T47D (cell line): ENCODE data around the gene KRTAP10-8.
"Not testable (repeated sequence)": the region's sequence is repeated elsewhere in the genome, so short reads cannot be mapped to it uniquely, and the experiment has no call there.

Experiments
- DNase-seq, 2 experiments: peaks; one replicate each; pipeline versions ENCODE4 v3.0.0 to v3.0.0-alpha.2; 2011 to 2012; ENCODE audit warnings: low read depth in 1 of 2, low spot score in 1 of 2
- JUND ChIP-seq: IDR thresholded peaks from 2 replicates; pipeline ENCODE4 v1.6.1; 2012; ENCODE audit warnings: low read depth
- in situ Hi-C: cut with HindIII; loops from 2 replicates; pipeline ENCODE4 v1.10.0; 2016; ENCODE audit warnings: low sequenced_read_pairs, low pct_unique_long_range_greater_than_20kb

KRTAP10-8 gene

DNA sequence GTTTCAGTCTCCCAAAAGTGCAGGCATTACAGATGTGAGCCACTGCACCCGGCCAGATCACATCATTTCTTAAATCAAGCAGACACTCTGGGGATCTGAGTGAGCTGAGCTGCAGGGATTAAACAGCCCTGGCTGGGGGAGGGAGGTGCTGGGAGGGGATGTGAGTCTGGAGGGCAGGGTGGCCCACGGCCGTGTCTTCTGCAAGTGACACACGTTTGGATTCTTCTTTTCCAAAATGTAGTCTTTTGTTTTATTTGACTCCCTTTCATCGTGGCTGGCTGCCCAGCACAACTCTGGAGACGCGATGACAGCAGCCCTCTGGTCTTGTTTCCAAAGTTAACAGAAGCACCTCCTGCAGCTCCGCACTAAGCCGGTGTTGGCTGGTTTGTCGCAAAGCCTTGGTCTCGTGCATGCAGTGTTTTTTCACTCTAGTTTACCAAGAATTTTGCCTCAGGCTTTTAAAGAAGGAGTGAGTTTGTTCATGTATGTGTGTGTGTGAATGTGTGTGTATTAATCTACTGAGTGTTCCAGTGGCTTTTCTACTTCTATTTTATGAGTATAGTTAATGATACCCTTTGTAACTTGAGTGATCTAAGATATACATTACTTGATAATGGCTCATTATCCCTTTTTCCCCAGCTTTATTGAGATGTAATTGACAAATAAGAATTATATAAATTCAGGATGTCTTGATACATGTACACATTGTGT, 28.6 kb upstream of the KRTAP10-8 start:
- in situ Hi-C loops: no loop called here
- no peak for TF ChIP-seq JUND
- DNase-seq: peak in 1 of 2 experiments; percentile 61

DNA sequence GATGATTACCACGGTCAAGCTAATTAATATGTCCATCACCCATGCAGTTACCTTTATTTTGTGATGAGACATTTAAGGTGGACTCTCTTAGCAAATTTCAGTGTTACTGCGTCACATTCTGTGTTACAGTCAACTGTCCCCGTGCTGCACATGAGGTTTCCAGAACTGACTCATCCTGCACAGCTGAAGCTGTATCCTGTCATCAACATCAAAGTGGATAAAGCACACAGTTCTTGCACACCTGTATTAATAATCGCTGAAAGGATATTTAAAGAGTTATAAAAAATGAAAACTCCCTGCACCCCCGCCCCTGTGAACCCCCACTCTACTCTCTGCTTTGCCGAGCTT, 28.1 kb upstream of the KRTAP10-8 start:
- in situ Hi-C loops: no loop called here
- TF ChIP-seq JUND: no peak
- no peak for DNase-seq

GRCh38 chr21:44585892-44586291, 26.0 kb upstream of the KRTAP10-8 start:
- in situ Hi-C loops: no loop called here

GRCh38 chr21:44589094-44589493, 22.8 kb upstream of the KRTAP10-8 start:
- TF ChIP-seq JUND: no peak
- no peak for DNase-seq
- in situ Hi-C loops: no loop called here

More at GRCh38 chr21:44585892-44586291, 26.0 kb upstream of the KRTAP10-8 start:
- no peak for DNase-seq
- no peak for TF ChIP-seq JUND

- no peak for DNase-seq
- TF ChIP-seq JUND: no peak
- in situ Hi-C loops: no loop called here
These were observed 22.1 kb upstream of the KRTAP10-8 start for GRCh38 chr21:44589586-44590305.

- in situ Hi-C loops: no loop called here
- TF ChIP-seq JUND: no peak
- DNase-seq: no peak
These were observed 21.6 kb upstream of the KRTAP10-8 start for GRCh38 chr21:44590311-44590721.

- DNase-seq, in situ Hi-C loops: not testable (repeated sequence)
These were observed 20.7 kb upstream of the KRTAP10-8 start for GRCh38 chr21:44590897-44591800.

DNA sequence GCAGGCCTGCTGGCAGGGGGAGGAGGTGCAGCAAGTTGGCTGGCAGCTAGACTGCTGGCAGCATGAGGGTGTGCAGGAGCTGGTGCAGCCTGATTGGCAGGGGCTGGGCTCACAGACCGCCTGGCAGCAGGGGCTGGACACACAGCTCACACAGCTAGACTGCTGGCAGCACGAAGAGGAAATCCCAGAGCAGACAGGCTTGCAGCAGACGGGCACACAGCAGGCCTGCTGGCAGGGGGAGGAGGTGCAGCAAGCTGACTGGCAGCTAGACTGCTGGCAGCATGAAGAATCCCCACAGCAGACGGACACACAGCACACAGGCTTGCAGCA, 20.1 kb upstream of the KRTAP10-8 start:
- in situ Hi-C loops, DNase-seq: not testable (repeated sequence)

DNA sequence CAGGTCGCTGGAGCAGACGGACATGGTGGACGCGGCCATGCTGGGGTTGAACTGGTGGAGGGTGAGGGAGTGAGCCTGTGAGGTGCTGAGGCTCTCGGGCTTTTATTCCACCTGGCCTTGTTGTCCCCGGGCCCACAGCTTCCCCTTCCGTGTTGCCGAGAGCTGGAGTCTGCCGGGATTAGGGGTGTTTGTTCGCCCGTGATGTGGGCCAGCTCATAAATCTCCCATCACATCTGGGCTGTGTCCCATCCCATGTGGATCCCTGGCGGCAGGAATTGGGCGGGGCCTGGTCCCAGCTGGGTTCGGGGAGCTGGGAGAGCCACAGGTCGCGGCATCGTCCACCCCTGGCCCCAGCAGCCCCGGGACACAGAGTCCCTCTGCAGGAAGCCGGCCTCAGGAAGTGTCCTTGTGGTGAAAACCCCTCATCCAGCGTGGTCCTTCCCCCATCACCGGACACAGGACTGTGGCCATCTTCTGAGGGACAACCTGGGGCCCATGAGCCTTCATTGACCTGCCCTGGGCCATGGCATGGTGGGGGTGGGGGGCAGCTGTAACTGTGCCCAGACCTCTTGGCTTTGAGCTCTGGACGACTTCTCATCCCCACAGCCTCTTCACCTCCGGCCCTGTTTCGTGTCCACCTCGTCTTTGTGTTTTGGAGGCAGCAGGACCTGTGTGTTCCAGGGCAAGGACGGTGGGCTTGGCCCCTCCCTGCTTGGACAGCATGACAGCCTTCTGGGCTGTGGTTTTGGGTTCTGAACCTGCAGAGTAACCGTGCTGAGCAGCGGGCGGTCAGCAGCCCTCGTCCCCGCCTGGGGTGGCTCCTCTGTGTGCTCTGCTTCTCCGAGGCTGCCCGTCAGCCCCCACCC, 19.2 kb upstream of the KRTAP10-8 start, which contains the start of gene KRTAP10-6:
TSS of gene KRTAP10-6 (minus strand) at position 60 of the 866 bp plus-strand sequence. CDS start at position 39, 21 bp downstream.
- no peak for DNase-seq
- in situ Hi-C loops: no loop called here
- no peak for TF ChIP-seq JUND

DNA sequence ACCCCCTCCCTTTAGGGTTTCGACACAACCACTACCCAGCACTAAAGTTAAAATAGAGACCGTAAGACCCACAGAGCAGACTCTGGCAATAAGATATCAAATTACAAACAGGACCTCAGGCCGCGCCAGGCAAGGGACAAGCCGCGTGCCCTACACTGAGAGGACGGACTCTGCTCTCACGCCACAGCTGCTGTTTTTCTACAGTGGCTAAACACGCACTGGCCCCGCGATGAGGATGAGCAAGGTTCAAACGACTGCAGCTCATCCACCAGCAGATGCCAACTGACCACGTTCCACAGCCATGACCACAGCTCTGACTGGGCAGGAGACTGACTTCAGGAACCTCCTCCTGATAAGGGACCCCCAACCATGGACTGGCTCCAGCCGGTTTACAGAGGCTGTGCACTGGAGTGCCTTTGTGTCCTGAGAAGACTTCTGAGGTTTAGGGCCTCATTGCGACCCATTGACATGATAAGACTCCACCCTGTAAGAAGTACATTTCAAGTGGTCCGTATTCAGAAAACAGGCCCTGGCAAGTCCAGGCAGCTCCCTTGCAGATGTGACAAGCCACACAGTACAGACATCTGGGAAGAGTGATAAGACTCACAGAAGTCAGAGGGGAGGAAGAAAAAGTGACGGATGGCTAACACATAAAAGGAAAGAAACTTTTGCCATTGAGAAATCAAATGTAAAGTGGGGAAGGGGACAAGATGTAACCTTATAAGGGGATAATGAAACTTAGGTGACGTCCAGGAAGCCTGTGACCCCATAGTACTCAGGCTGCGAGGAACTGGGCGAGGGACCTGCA, 18.1 kb upstream of the KRTAP10-8 start:
- no peak for TF ChIP-seq JUND
- DNase-seq: no peak
- in situ Hi-C loops: no loop called here

GRCh38 chr21:44594406-44594916, 17.4 kb upstream of the KRTAP10-8 start:
- TF ChIP-seq JUND: no peak
- DNase-seq: no peak
- in situ Hi-C loops: no loop called here

DNA sequence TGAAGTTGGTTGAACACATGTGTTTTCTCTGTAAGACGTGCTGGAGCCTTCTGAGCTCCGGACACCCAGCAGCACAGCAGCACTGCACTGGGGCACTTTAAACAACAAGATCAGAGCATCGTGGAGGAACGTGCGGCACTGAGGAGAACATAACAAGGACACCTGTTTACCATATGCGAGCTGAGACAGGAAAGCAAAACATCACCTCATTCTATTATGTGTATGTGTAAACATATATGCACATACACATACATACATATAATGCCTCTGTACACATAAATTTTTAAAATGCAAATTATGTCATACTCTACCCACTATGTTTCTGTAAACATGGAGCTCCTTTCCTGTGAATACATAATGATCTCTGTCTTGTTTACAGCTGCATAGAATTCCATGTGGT, 16.4 kb upstream of the KRTAP10-8 start:
- no peak for TF ChIP-seq JUND
- no peak for DNase-seq
- in situ Hi-C loops: no loop called here
